Mesodermal cell (in vitro differentiated cells): ENCODE data around the gene ETDA. TPM values are rescaled to one million over a fixed set of nuclear protein-coding genes. Genes with fewer than 3 reads are reported as not detected.
"Not testable (repeated sequence)": the region's sequence is repeated elsewhere in the genome, so short reads cannot be mapped to it uniquely, and the experiment has no call there.

Source experiments
- H3K27ac ChIP-seq: 2 replicates; pipeline ENCODE4 v1.7.0; 2013; ENCODE audit warnings: mild to moderate bottlenecking, low read depth, low read length, moderate library complexity; ENCODE audit not compliant: severe bottlenecking
- H3K36me3 ChIP-seq: 2 replicates; pipeline ENCODE4 v1.7.1; 2013; ENCODE audit warnings: mild to moderate bottlenecking, low read length, moderate library complexity; ENCODE audit not compliant: control insufficient read depth, insufficient read depth
- H3K4me1 ChIP-seq: one replicate; pipeline ENCODE4 v1.7.1; 2013; ENCODE audit warnings: mild to moderate bottlenecking, low read length; ENCODE audit not compliant: insufficient read depth, control insufficient read depth, poor library complexity, severe bottlenecking
- H3K4me3 ChIP-seq: 2 replicates; pipeline ENCODE4 v1.7.0; 2013; ENCODE audit warnings: low read length, control low read depth, mild to moderate bottlenecking; ENCODE audit not compliant: insufficient read depth, poor library complexity, severe bottlenecking; ENCODE audit errors: extremely low read depth
- H3K9me3 ChIP-seq: 2 replicates; pipeline ENCODE4 v1.7.1; 2013; ENCODE audit warnings: mild to moderate bottlenecking, low read length, moderate library complexity; ENCODE audit not compliant: control insufficient read depth
- WGBS, 2 experiments: methylation state at CpG; one replicate each; pipeline ENCODE4 v1.1.5; 2013; ENCODE audit warnings: missing lambda C conversion rate in 2 of 2; ENCODE audit not compliant: insufficient coverage in 2 of 2; 5-methylcytosine and 5-hydroxymethylcytosine counted together
- polyA plus RNA-seq, 2 experiments: library from polyadenylated mRNA; stranded (reverse); fragments of 50-300 nt; gene quantifications; one replicate each; pipeline ENCODE4 v1.2.3, GENCODE V29; 2013

Gene ETDA
- polyA plus RNA-seq (2013, experiment 1 of 2): not detected
- not detected for polyA plus RNA-seq (2013, experiment 2 of 2)

- H3K9me3 ChIP-seq, H3K36me3 ChIP-seq, H3K4me3 ChIP-seq, H3K27ac ChIP-seq, H3K4me1 ChIP-seq: not testable (repeated sequence)
- WGBS, 2 experiments: no CpG with 5 or more reads among the region's 1 CpG
Measured at GRCh38 chrX:135252011-135252518, at the start of gene ETDA. Gene ETDA (plus strand): TSS chrX:135252061. CDS start chrX:135253277, 1,216 bp downstream.

- not testable (repeated sequence) for H3K36me3 ChIP-seq, H3K4me1 ChIP-seq
- no CpG with 5 or more reads among the region's 11 CpGs for WGBS, 2 experiments
Measured at GRCh38 chrX:135206427-135206826, 45.4 kb upstream of the ETDA start.

GRCh38 chrX:135213200-135213844, 38.5 kb upstream of the ETDA start:
- H3K27ac ChIP-seq: no peak overlapping the region
- no peak overlapping the region for H3K4me3 ChIP-seq
- H3K9me3 ChIP-seq: no peaks in the 10 kb centered on the region
- 87% methylated on average over 3 of the region's 8 CpGs; no CpG with 5 or more reads in 1 of the 2 experiments for WGBS, 2 experiments
- no peaks in the 10 kb centered on the region for H3K36me3 ChIP-seq
- H3K4me1 ChIP-seq: no peaks in the 10 kb centered on the region

More at GRCh38 chrX:135206427-135206826, 45.4 kb upstream of the ETDA start:
- not testable (repeated sequence) for H3K4me3 ChIP-seq, H3K27ac ChIP-seq, H3K9me3 ChIP-seq

GRCh38 chrX:135245989-135246388, 5.9 kb upstream of the ETDA start:
- not testable (repeated sequence) for H3K9me3 ChIP-seq, H3K4me1 ChIP-seq, H3K36me3 ChIP-seq, H3K4me3 ChIP-seq, H3K27ac ChIP-seq
- WGBS, 2 experiments: no CpG with 5 or more reads among the region's 6 CpGs

- H3K9me3 ChIP-seq, H3K36me3 ChIP-seq, H3K4me1 ChIP-seq, H3K4me3 ChIP-seq, H3K27ac ChIP-seq: not testable (repeated sequence)
- WGBS, 2 experiments: 77 to 100% methylated on average over 2 to 4 of the region's 8 CpGs
Measured at GRCh38 chrX:135256087-135256684, 4.3 kb downstream of the ETDA start.

- H3K27ac ChIP-seq: no peak overlapping the region
- no peak overlapping the region for H3K4me3 ChIP-seq
- WGBS, 2 experiments: 60 to 95% methylated on average over 1 to 2 of the region's 6 CpGs
- H3K36me3 ChIP-seq: no peaks in the 10 kb centered on the region
- H3K9me3 ChIP-seq: no peaks in the 10 kb centered on the region
- no peaks in the 10 kb centered on the region for H3K4me1 ChIP-seq
Measured at GRCh38 chrX:135256923-135257322, 5.1 kb downstream of the ETDA start.

GRCh38 chrX:135257469-135257868, 5.6 kb downstream of the ETDA start:
- H3K4me1 ChIP-seq: no peaks in the 10 kb centered on the region
- H3K4me3 ChIP-seq: no peak overlapping the region
- no peak overlapping the region for H3K27ac ChIP-seq
- WGBS, 2 experiments: 83 to 92% methylated on average over 1 to 4 of the region's 6 CpGs
- H3K36me3 ChIP-seq: no peaks in the 10 kb centered on the region
- no peaks in the 10 kb centered on the region for H3K9me3 ChIP-seq

- H3K27ac ChIP-seq, H3K9me3 ChIP-seq, H3K4me3 ChIP-seq, H3K4me1 ChIP-seq, H3K36me3 ChIP-seq: not testable (repeated sequence)
- no CpG with 5 or more reads among the region's 2 CpGs for WGBS, 2 experiments
Measured at GRCh38 chrX:135260976-135261375, 9.1 kb downstream of the ETDA start.

- 90% methylated on average over 3 of the region's 8 CpGs; no CpG with 5 or more reads in 1 of the 2 experiments for WGBS, 2 experiments
Measured at GRCh38 chrX:135263376-135263775, 11.5 kb downstream of the ETDA start.

GRCh38 chrX:135264206-135264605, 12.3 kb downstream of the ETDA start:
- Histone ChIP-seq H3K4me1 (no peaks in the 10 kb centered on the region), H3K27ac (no peak overlapping the region), H3K4me3 (no peak overlapping the region), H3K9me3 (no peaks in the 10 kb centered on the region), H3K36me3 (no peaks in the 10 kb centered on the region)
- no CpG with 5 or more reads among the region's 4 CpGs for WGBS, 2 experiments

More at GRCh38 chrX:135263376-135263775, 11.5 kb downstream of the ETDA start:
- not testable (repeated sequence) for H3K4me1 ChIP-seq, H3K4me3 ChIP-seq, H3K9me3 ChIP-seq, H3K27ac ChIP-seq, H3K36me3 ChIP-seq

GRCh38 chrX:135273162-135273561, 21.3 kb downstream of the ETDA start:
- H3K9me3 ChIP-seq: no peaks in the 10 kb centered on the region
- no peaks in the 10 kb centered on the region for H3K36me3 ChIP-seq
- H3K4me3 ChIP-seq: no peak overlapping the region
- no CpG with 5 or more reads among the region's 5 CpGs for WGBS, 2 experiments
- no peaks in the 10 kb centered on the region for H3K4me1 ChIP-seq
- no peak overlapping the region for H3K27ac ChIP-seq
